ENCODE measurements around the gene THOC5.
"Not testable (repeated sequence)": the region's sequence is repeated elsewhere in the genome, so short reads cannot be mapped to it uniquely, and the experiment has no call there.

Gene THOC5

DNA sequence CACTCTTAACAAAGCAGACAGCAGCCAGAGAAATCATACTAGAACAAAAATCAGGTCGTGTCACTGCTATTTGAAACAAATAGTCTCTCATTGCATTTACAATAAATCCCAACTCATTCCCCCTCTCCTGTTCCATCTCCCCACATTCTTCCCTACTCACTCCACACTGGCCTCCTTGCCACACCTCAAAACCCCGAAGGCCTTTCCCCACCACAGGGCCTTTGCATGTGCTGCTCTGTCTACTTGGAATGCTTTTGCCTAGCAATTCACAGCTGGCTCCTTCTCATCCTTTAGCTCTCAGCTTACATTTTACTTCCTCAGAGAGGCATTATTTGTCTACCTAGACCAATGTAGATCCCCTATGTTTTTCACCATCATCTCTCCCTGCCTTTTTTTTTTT is 6.3 kb upstream of the THOC5 start:
- no peak for DNase-seq

GRCh38 chr22:29559030-29559429 is 5.5 kb upstream of the THOC5 start:
- DNase-seq: no peak

GRCh38 chr22:29555065-29555644 is 1.6 kb upstream of the THOC5 start:
- DNase-seq: no peak

GRCh38 chr22:29552357-29552756 is 1.2 kb downstream of the THOC5 start:
- not testable (repeated sequence) for DNase-seq

DNA sequence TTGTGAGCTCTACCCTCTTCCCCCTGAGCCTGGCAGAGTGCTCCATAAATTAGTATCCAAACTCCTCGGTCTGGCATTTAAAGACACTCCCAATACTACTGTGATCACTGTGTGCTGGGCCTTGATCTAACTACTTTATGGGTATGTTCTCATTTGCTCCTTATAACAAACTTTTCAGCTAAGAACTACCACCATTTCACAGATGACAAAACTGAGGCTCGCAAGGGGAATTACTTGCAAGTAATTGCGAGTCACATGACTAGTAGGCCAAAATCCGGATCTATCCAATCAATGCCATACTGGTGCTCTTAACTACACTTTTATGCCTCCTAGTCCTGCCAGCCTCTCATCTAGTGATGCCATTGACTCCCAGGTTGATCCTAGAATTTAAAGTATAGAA is 3.6 kb downstream of the THOC5 start:
- no peak for DNase-seq

DNA sequence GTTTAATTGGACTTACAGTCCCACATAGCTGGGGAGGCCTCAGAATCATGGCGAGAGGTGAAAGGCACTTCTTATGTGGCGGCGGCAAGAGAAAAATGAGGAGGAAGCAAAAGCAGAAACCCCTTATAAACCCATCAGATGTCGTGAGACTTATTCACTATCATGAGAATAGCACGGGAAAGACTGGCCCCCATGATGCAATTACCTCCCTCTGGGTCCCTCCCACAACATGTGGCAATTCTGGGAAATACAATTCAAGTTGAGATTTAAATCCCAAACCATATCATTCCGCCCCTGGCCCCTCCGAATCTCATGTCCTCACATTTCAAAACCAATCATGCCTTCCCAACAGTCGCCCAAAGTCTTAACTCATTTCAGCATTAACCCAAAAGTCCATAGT is 8.5 kb downstream of the THOC5 start:
- not testable (repeated sequence) for DNase-seq

DNA sequence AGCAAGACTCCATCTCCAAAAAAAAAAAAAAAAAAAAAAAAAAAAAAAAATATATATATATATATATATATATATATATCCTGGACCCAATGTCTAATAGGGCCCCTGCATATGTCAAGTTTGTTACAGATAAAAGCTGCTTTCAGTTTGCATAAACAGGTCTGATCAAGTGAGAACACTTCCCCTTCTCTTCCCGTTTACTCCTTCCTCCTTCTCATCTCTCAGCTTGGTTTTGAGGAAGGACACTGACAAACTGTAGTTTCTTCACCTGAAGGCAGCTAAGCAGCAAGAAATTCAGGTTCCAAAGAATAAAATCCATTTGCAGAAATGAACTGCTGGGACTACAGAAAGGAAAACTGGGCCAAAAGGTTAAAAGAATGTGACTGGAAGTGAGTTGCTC is 11.7 kb downstream of the THOC5 start:
- no peak for DNase-seq

DNA sequence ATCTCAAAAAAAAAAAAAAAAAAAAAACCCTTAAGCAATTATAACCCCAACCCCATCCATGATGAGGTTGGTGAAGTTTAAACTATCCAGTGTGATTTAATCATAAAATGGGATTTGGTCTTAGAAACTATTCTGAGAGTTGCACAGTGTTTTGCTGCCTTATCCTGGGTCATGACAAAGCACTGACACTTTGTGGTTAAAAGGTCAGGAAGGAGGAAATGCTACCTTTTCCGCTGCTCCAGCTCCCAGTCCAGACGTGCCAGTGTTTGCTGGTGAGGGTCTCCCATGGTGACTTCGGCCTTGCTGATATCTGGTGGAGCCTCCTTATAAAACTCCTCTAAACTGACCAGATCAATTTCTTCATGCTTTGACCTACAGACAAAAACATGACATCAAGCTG is 14.5 kb downstream of the THOC5 start:
- no peak for DNase-seq

- no peak for DNase-seq
Observed at GRCh38 chr22:29536411-29536810, 17.1 kb downstream of the THOC5 start.

DNA sequence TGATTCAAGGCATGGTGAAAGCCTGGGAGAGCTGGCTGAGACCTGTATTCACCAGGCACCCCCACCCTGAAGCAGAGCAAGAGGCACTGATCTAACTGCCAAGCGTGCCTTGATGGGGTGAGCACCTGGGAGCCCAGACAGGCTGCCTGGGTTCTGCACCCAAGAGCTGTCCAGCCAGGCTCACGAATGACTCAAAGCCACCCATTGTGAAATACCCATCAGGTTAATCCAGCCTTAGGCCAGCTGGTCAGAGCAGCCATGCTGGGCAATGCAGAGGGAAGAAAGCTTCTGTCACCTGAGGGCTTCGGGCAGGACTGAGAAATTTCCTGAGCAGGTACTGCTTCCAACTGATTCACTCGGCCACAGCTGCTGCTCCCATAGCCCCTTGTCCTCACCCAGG is 22.1 kb downstream of the THOC5 start:
- no peak for DNase-seq

- DNase-seq: no peak
Observed at GRCh38 chr22:29530716-29531115, 22.8 kb downstream of the THOC5 start.

DNA sequence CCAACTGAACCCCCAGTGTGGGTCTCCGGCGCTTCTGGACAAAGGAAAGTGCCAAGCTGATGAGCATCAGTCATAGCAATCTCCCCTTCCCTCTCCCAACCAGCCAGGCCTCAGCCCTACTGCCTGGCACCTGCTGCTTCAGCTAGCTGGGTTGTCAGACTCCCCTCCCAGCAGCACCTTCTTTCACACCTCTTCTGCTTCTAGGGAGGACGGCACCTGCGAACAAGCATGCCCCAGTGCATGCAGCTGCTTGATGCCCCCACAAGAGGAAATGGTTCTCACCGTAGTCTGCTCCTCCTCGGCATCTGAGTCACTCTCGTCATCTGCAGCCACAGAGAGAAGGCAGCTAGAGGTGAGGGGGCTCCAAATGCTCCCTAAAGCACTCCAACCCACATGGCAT is 25.4 kb downstream of the THOC5 start:
- DNase-seq: no peak

DNA sequence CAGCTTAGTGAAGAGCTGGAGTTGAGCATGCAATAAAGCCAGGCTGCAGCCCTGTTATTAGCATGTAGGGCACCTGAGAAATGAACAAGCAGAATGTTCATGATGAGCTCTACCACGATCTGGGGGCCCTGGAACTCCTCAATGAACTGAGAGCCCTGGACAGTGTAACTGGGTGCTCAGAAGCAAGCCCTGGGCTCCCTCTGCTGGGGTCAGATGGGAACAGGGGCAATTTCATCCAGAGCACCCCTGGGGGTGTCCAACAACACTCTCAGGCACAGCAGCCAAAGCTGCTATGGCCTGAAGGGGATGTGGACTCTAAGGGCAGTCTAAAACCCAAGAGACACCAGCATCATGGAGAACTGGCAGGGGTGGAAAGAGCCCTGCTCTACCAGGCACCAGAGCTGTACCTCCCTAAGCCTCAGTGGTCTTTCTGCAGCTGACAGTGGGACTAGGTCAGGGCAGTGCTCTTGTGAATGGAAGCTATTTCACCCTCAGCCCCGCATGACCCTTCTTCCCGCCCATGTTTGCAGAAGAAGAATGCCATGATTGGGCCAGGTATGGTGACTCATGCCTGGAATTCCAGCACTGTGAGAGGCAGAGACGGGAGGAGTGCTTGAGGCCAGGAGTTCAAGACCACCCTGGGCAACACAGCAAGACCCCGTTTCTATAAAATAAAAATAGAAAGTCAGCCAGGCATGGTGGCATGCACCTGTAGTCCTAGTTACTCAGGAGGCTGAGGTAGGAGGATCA is 28.9 kb downstream of the THOC5 start:
- DNase-seq: peak; percentile 48

DNA sequence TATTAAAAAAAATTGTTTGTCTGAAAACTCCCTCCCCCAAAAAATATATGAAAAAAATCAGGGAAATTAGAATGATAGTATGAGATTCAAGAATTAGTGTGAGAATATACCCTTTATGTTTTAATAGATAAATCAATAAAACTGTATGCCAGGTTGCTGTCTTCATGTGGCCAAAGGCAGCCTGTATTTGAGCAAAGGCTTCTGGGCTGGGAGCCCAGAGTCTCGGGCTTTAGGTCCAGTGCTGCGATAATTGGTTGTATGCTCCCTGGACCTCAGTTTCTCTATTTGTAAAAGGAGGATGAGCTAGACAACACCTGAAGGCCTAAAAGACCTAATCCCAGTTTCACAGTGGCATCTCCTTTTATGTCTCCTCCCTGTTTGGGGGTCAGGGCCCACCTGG is 29.8 kb downstream of the THOC5 start:
- no peak for DNase-seq

DNA sequence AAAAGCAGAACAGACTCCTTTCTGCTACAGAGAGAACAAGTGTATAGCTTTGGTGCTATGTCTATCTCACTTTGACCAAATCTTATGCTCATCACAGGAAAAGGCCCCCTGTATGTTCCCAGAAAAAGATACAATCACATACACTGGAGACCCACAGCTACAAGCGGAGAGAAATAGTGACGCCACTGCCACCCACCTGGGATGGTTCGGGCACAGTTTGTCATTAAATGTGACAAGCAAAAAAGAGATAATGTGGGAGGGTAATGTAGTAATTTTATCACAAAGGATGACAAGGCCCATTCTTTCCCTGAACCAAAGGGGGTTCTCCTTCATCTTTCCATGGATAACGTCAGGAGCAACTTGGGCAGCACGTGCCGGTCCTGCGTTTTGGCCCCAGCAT is 32.0 kb downstream of the THOC5 start:
- no peak for DNase-seq

GRCh38 chr22:29520851-29521250 is 32.7 kb downstream of the THOC5 start:
- no peak for DNase-seq

- DNase-seq: no peak
Observed at GRCh38 chr22:29519996-29520395, 33.6 kb downstream of the THOC5 start.

DNA sequence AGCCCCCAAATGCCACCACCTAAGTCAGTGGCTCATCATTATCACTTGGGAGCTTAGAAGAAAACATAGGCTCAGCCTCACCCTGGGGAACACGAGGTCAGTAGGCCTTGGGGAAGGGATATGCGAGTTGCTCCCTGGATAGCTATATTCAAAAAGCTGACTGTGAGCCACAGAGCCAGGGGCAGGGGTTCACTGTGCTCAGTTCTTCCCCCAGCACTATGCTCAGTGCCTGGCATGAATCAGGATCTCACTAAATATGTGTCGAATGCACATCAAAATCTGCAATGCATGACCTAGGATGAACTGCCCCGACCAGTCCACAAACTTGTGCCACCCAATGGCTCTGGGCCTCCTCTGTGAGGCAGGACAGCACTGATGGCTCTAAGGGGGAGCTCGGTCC is 35.1 kb downstream of the THOC5 start:
- DNase-seq: no peak

- DNase-seq: no peak
Observed at GRCh38 chr22:29517215-29517908, 36.2 kb downstream of the THOC5 start.

- no peak for DNase-seq
Observed at GRCh38 chr22:29512031-29512430, 41.5 kb downstream of the THOC5 start.

GRCh38 chr22:29511126-29511862 is 42.3 kb downstream of the THOC5 start:
- DNase-seq: no peak

DNA sequence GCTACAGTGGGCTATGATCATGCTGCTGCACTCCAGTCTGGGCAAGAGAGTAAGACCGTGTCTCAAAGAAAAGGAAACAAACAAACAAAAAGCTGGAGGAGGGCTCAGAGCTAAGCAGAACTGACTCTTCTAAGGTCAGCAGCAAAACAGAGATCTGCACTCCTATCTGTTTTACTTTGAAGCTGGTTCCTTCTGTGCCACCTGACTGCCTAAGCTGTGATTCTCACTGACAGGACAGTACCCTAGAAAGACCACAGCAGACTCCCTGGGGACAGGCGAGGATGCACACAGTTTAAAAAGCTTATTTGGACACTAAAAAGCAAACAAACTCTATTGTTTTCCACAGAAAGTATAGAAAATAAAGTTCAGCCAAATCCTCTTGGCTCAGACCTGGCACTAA is 43.0 kb downstream of the THOC5 start:
- no peak for DNase-seq

- DNase-seq: no peak
Observed at GRCh38 chr22:29509815-29510214, 43.7 kb downstream of the THOC5 start.

DNA sequence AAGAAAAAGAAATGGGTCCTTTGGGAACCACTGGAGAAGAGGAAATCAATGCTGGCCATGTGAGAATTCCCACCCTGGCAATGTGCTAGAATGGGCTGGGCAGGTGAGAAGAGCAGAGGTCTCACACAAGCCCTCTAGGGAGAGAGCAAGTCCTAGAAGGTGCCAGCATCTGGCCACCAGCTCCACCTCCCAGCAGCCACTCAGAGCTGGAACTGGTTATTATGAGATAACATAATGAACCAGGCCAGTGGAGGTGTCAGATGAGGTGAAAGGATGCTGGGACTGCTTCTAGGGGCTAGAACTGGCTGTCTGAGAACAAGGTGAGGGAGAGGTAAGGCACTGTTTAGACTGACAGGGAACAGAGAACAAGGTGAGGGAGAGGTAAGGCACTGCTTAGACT is 44.3 kb downstream of the THOC5 start:
- no peak for DNase-seq
